T-helper 1 cell (primary cell): ENCODE measurements around the gene MROH2A.

Experiments
- DNase-seq, 5 donors: peaks; one replicate each; pipeline ENCODE4 v3.0.0-alpha.2; 2012 to 2020

Gene MROH2A

GRCh38 chr2:233802132-233802815, 24.1 kb downstream of the MROH2A start:
- DNase-seq: no peak

- no peak for DNase-seq
Measured at GRCh38 chr2:233803292-233803911, 25.3 kb downstream of the MROH2A start.

GRCh38 chr2:233803994-233804393, 25.9 kb downstream of the MROH2A start:
- DNase-seq: no peak

- no peak for DNase-seq
Measured at GRCh38 chr2:233807215-233807865, 29.2 kb downstream of the MROH2A start.

- DNase-seq: no peak
Measured at GRCh38 chr2:233807966-233808935, 30.1 kb downstream of the MROH2A start.

- DNase-seq: no peak
Measured at GRCh38 chr2:233810385-233810784, 32.3 kb downstream of the MROH2A start.

- DNase-seq: no peak
Measured at GRCh38 chr2:233811087-233811486, 33.0 kb downstream of the MROH2A start.

GRCh38 chr2:233811732-233812131, 33.6 kb downstream of the MROH2A start:
- no peak for DNase-seq

GRCh38 chr2:233813236-233814055, 35.3 kb downstream of the MROH2A start:
- DNase-seq: no peak

- DNase-seq: no peak
Measured at GRCh38 chr2:233814056-233814835, 36.1 kb downstream of the MROH2A start.

GRCh38 chr2:233815861-233816260, 37.7 kb downstream of the MROH2A start:
- DNase-seq: no peak

GRCh38 chr2:233816334-233816733, 38.2 kb downstream of the MROH2A start:
- DNase-seq: no peak

- DNase-seq: no peak
Measured at GRCh38 chr2:233816771-233817170, 38.6 kb downstream of the MROH2A start.

GRCh38 chr2:233817361-233817911, 39.3 kb downstream of the MROH2A start:
- DNase-seq: peak in 1 of 5 donors; percentile 4

- DNase-seq: peak in 1 of 5 donors; percentile 3
Measured at GRCh38 chr2:233817995-233818638, 40.0 kb downstream of the MROH2A start.

- no peak for DNase-seq
Measured at GRCh38 chr2:233818639-233819621, 40.8 kb downstream of the MROH2A start.

GRCh38 chr2:233819884-233820773, 42.0 kb downstream of the MROH2A start:
- DNase-seq: no peak

GRCh38 chr2:233820774-233821105, 42.6 kb downstream of the MROH2A start:
- DNase-seq: no peak
